Keratinocyte (primary cell): ENCODE measurements around the gene ATG4D. TPM values are rescaled to one million over a fixed set of nuclear protein-coding genes. Genes with fewer than 3 reads are reported as not detected.
"Not testable (repeated sequence)": the region's sequence is repeated elsewhere in the genome, so short reads cannot be mapped to it uniquely, and the experiment has no call there.

Experiments
- DNase-seq: peaks from one replicate; pipeline ENCODE4 v3.0.0-alpha.2; 2011; ENCODE audit warnings: low read depth, missing footprints, low spot score
- FAIRE-seq: peaks from 2 replicates; lab custom pipeline; 2011; peaks lifted over from hg19 to GRCh38; lab: Jason Lieb, UNC
- H2AFZ ChIP-seq: 2 replicates; pipeline ENCODE4 v1.6.0; 2012; ENCODE audit warnings: low read length, control low read depth, inconsistent platforms; ENCODE audit not compliant: control insufficient read depth
- H3K27ac ChIP-seq: 2 replicates; pipeline ENCODE4 v1.5.1; 2011; ENCODE audit warnings: low read length; ENCODE audit not compliant: control insufficient read depth, insufficient read depth
- H3K27me3 ChIP-seq: 3 replicates; pipeline ENCODE4 v1.6.0; 2011; ENCODE audit warnings: low read length; ENCODE audit not compliant: control insufficient read depth, insufficient read depth; ENCODE audit errors: extremely low read depth
- H3K36me3 ChIP-seq, 2 experiments: 2 replicates in 1 of 2; 3 replicates in 1 of 2; pipeline ENCODE4 v1.5.1; 2011; ENCODE audit warnings: low read length in 2 of 2, mild to moderate bottlenecking in 1 of 2; ENCODE audit not compliant: control insufficient read depth in 2 of 2, insufficient read depth in 2 of 2; ENCODE audit errors: extremely low read depth in 1 of 2
- H3K4me1 ChIP-seq: 3 replicates; pipeline ENCODE4 v1.5.1; 2011; ENCODE audit warnings: low read length; ENCODE audit not compliant: control insufficient read depth, insufficient read depth; ENCODE audit errors: extremely low read depth
- H3K4me2 ChIP-seq: 3 replicates; pipeline ENCODE4 v1.6.0; 2011; ENCODE audit warnings: low read depth, low read length; ENCODE audit not compliant: control insufficient read depth, insufficient read depth; ENCODE audit errors: extremely low read depth
- H3K4me3 ChIP-seq, 3 experiments: fragments of 200-600 bp in 1 of 3; sonication (generic) in 1 of 3; 2 replicates in 2 of 3; 3 replicates in 1 of 3; pipeline ENCODE4 v1.5.1; 2011 to 2016; ENCODE audit warnings: low read length in 3 of 3, mild to moderate bottlenecking in 3 of 3, control low read depth in 2 of 3, inconsistent platforms in 1 of 3, low read depth in 1 of 3, mixed read lengths in 1 of 3, mixed run types in 1 of 3, moderate library complexity in 1 of 3; ENCODE audit not compliant: control insufficient read depth in 2 of 3, insufficient read depth in 2 of 3; ENCODE audit errors: extremely low read depth in 1 of 3
- H3K79me2 ChIP-seq: 2 replicates; pipeline ENCODE4 v1.6.0; 2012; ENCODE audit warnings: low read length; ENCODE audit not compliant: control insufficient read depth, insufficient read depth
- H3K9ac ChIP-seq: 3 replicates; pipeline ENCODE4 v1.6.0; 2011; ENCODE audit warnings: low read length; ENCODE audit not compliant: control insufficient read depth, insufficient read depth; ENCODE audit errors: extremely low read depth
- H3K9me1 ChIP-seq: 3 replicates; pipeline ENCODE4 v1.6.0; 2011; ENCODE audit warnings: low read length; ENCODE audit not compliant: control insufficient read depth, insufficient read depth; ENCODE audit errors: extremely low read depth
- H3K9me3 ChIP-seq: 2 replicates; pipeline ENCODE4 v1.5.1; 2012; ENCODE audit warnings: low read depth, low read length; ENCODE audit not compliant: control insufficient read depth
- H4K20me1 ChIP-seq: 3 replicates; pipeline ENCODE4 v1.6.0; 2011; ENCODE audit warnings: low read length; ENCODE audit not compliant: control insufficient read depth, insufficient read depth; ENCODE audit errors: extremely low read depth
- EZH2 ChIP-seq: IDR thresholded peaks from one replicate; pipeline ENCODE4 v1.6.1; 2012; ENCODE audit warnings: inconsistent platforms, mild to moderate bottlenecking, low read length, moderate library complexity
- dilution Hi-C: fragments of 300-500 bp; cut with MboI; formaldehyde crosslinking; loops from one replicate; pipeline ENCODE4 v1.7.0; 2020; ENCODE audit warnings: low sequenced_read_pairs; ENCODE audit not compliant: extremely low pct_ligation_motif_present
- polyA plus RNA-seq, 5 experiments: library from polyadenylated mRNA; depleted of rRNA in 3 of 5; stranded (reverse) in 3 of 5; stranded (forward) in 1 of 5; unstranded in 1 of 5; fragments of >200 nt; gene quantifications; 1 replicate in 1 of 5; 2 replicates in 3 of 5; 3 replicates in 1 of 5; pipeline versions ENCODE4 v1.2.1 to v1.2.3, GENCODE V29; 2011 to 2012; ENCODE audit warnings: missing spikeins in 2 of 5, low read depth in 1 of 5, low replicate concordance in 1 of 5
- TF ChIP-seq, protein P1 (sequence below), 3 experiments: IDR thresholded peaks in 1 of 3; conservative IDR thresholded peaks in 1 of 3; optimal IDR thresholded peaks in 1 of 3; 2 replicates in 2 of 3; 3 replicates in 1 of 3; pipeline versions ENCODE3 to v1.5.1; 2011; ENCODE audit warnings: low read length in 3 of 3, mild to moderate bottlenecking in 3 of 3, moderate library complexity in 2 of 3, control low read depth in 1 of 3, inconsistent platforms in 1 of 3; ENCODE audit not compliant: insufficient read depth in 2 of 3; ENCODE audit errors: extremely low read depth in 1 of 3

The ATG4D gene
- polyA plus RNA-seq, 1 donor (not counting 4 experiments of a cell fraction or from before 2014, with no cell fraction given), result 12.6 TPM

DNA sequence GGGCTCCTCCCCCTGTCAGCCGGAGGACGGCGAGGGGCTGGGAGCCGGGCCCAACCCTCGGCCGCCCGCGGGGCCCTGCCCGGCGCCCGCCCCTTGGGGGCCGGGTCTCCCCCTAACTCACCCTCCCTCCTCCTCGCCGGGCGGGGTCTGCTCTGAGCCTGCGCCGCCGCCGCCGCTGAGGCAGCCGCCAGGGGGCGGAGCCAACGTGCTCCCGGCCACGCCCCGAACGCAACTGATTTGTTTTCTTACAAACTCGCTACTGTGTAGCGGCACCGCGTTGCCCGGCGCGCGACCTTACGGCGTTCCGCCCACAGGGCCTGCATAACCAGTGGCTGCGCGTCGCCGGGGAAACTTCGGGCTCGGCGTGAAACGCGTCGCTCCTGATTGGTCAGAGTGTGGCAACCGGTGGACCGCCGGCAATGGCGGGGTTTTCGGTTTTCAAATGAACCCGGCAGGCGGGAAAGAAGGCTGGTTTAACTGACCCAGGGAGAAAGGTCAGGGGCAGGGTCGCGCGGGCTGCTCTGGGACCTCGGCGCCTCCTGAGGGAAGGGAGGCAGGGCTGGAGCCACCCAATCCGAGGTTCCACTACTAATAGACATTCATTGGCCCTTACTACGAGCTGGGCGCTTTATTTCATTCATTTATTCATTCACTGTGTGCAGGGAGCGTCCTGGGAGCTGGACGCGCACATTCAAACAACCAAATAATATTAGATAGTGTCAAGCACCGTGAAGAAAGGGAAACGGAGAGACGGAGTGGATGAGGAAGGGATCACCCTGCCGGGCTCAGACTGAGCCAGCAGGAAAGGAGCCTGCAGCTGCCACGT lies 25.3 kb downstream of the ATG4D start, which contains the start of gene CDKN2D:
TSS of gene CDKN2D (minus strand) at position 154 of the 826 bp plus-strand sequence. CDS start 326 bp downstream, outside the sequence.
- H3K79me2 ChIP-seq, result peaks cover 13% of the 10 kb centered on the region
- peak within 1 kb of the TSS; percentile 94 for H3K4me2 ChIP-seq
- DNase-seq (peak; percentile 82), FAIRE-seq (peak; percentile 62)
- no peaks in the 10 kb centered on the region for H3K9me3 ChIP-seq
- no peaks in the 10 kb centered on the region for H4K20me1 ChIP-seq
- dilution Hi-C loops, result no loop called here
- no peak for TF ChIP-seq EZH2
- TF ChIP-seq, protein P1, sequence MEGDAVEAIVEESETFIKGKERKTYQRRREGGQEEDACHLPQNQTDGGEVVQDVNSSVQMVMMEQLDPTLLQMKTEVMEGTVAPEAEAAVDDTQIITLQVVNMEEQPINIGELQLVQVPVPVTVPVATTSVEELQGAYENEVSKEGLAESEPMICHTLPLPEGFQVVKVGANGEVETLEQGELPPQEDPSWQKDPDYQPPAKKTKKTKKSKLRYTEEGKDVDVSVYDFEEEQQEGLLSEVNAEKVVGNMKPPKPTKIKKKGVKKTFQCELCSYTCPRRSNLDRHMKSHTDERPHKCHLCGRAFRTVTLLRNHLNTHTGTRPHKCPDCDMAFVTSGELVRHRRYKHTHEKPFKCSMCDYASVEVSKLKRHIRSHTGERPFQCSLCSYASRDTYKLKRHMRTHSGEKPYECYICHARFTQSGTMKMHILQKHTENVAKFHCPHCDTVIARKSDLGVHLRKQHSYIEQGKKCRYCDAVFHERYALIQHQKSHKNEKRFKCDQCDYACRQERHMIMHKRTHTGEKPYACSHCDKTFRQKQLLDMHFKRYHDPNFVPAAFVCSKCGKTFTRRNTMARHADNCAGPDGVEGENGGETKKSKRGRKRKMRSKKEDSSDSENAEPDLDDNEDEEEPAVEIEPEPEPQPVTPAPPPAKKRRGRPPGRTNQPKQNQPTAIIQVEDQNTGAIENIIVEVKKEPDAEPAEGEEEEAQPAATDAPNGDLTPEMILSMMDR (optimal IDR thresholded peaks at IDR 0.05 in 1 of 3, IDR thresholded peaks at IDR 0.05 in 1 of 3, conservative IDR thresholded peaks at IDR 0.05 in 1 of 3; ENCODE audit: extremely low read depth in 1 of 3, insufficient read depth in 2 of 3, low read length in 3 of 3), result no peak
- H3K27me3 ChIP-seq, result no peaks in the 10 kb centered on the region
- peak within 1 kb of the TSS; percentile 56 to 86 (median 74) for H3K4me3 ChIP-seq
- H3K27ac ChIP-seq, result peak within 1 kb of the TSS; percentile 75
- H3K36me3 ChIP-seq, result peaks cover 0 to 4% of the 10 kb centered on the region in 2 experiments
- peak within 1 kb of the TSS; percentile 80 for H3K9ac ChIP-seq
- peaks cover 31% of the 10 kb centered on the region for H3K4me1 ChIP-seq
- no peaks in the 10 kb centered on the region for H3K9me1 ChIP-seq
- peak within 1 kb of the TSS; percentile 52 for H2AFZ ChIP-seq

- H3K79me2 ChIP-seq, dilution Hi-C loops, H3K9me3 ChIP-seq, H3K27me3 ChIP-seq, H3K4me2 ChIP-seq, H3K27ac ChIP-seq, H3K4me1 ChIP-seq, H3K9ac ChIP-seq, DNase-seq, FAIRE-seq, H2AFZ ChIP-seq, H3K4me3 ChIP-seq, H3K9me1 ChIP-seq, H4K20me1 ChIP-seq: not testable (repeated sequence)
- peaks cover 16 to 21% of the 10 kb centered on the region in 2 experiments for H3K36me3 ChIP-seq
Observed at GRCh38 chr19:10573793-10574192, 30.1 kb downstream of the ATG4D start.
